Measurements from ENCODE around the gene ARNT2.

The ARNT2 gene

GRCh38 chr15:80487839-80488390, 83.7 kb downstream of the ARNT2 start:
- H3K27ac ChIP-seq (ENCODE audit: insufficient read depth in 1 of 2, low read depth in 1 of 2, low read length in 2 of 2, poor library complexity in 1 of 2, severe bottlenecking in 2 of 2), result no peak overlapping the region
- no peaks in the 10 kb centered on the region for H3K36me3 ChIP-seq (ENCODE audit: control insufficient read depth in 4 of 4, insufficient read depth in 4 of 4, low read length in 3 of 4)
- no peaks in the 10 kb centered on the region for H3K27me3 ChIP-seq (replicated peaks in 2 of 5; ENCODE audit: control insufficient read depth in 4 of 5, insufficient read depth in 5 of 5, low read length in 4 of 5)
- POLR2A ChIA-PET, result no interaction called here
- no peaks in the 10 kb centered on the region for H3K9me3 ChIP-seq (ENCODE audit: control extremely low read depth in 1 of 5, control insufficient read depth in 4 of 5, insufficient read depth in 2 of 5, low read depth in 1 of 5, low read length in 4 of 5)
- peaks cover 0 to 11% (median 4%) of the 10 kb centered on the region in 4 experiments for H3K4me1 ChIP-seq (ENCODE audit: control extremely low read depth in 1 of 4, control insufficient read depth in 4 of 4, insufficient read depth in 4 of 4, low read length in 3 of 4)
- 92% methylated on average over 4 of the region's 4 CpGs for WGBS (ENCODE audit: insufficient coverage)
- CTCF ChIA-PET, result no interaction called here
- no peak overlapping the region for H3K4me3 ChIP-seq (ENCODE audit: control insufficient read depth in 1 of 7, extremely low read depth in 1 of 7, insufficient read depth in 4 of 7, low read depth in 2 of 7, low read length in 6 of 7)
- no peak for DNase-seq

- no peaks in the 10 kb centered on the region for H3K9me3 ChIP-seq (ENCODE audit: control extremely low read depth in 1 of 5, control insufficient read depth in 4 of 5, insufficient read depth in 2 of 5, low read depth in 1 of 5, low read length in 4 of 5)
- no peaks in the 10 kb centered on the region for H3K36me3 ChIP-seq (ENCODE audit: control insufficient read depth in 4 of 4, insufficient read depth in 4 of 4, low read length in 3 of 4)
- ChIA-PET POLR2A (interaction anchor here (0.9 kb wide), 1 partner anchor 15 kb away, joined by 3 read pairs; no protein-coding TSS in a partner anchor), CTCF (interaction anchor here (0.7 to 2.3 kb wide), 7 partner anchors 9 to 79 kb away, joined by 3 to 8 read pairs (median 3); no protein-coding TSS in a partner anchor)
- DNase-seq, result peak; percentile 15 to 66 (median 58)
- H3K27ac ChIP-seq (ENCODE audit: insufficient read depth in 1 of 2, low read depth in 1 of 2, low read length in 2 of 2, poor library complexity in 1 of 2, severe bottlenecking in 2 of 2), result no peak overlapping the region
- 65% methylated on average over 5 of the region's 7 CpGs for WGBS (ENCODE audit: insufficient coverage)
- no peaks in the 10 kb centered on the region for H3K27me3 ChIP-seq (replicated peaks in 2 of 5; ENCODE audit: control insufficient read depth in 4 of 5, insufficient read depth in 5 of 5, low read length in 4 of 5)
- peaks cover 0 to 11% (median 4%) of the 10 kb centered on the region in 4 experiments for H3K4me1 ChIP-seq (ENCODE audit: control extremely low read depth in 1 of 4, control insufficient read depth in 4 of 4, insufficient read depth in 4 of 4, low read length in 3 of 4)
- H3K4me3 ChIP-seq (ENCODE audit: control insufficient read depth in 1 of 7, extremely low read depth in 1 of 7, insufficient read depth in 4 of 7, low read depth in 2 of 7, low read length in 6 of 7), result no peak overlapping the region
Observed at GRCh38 chr15:80489030-80489594, 84.9 kb downstream of the ARNT2 start.

GRCh38 chr15:80490431-80490990, 86.3 kb downstream of the ARNT2 start:
- peaks cover 0 to 11% (median 4%) of the 10 kb centered on the region in 4 experiments for H3K4me1 ChIP-seq (ENCODE audit: control extremely low read depth in 1 of 4, control insufficient read depth in 4 of 4, insufficient read depth in 4 of 4, low read length in 3 of 4)
- no peak overlapping the region for H3K27ac ChIP-seq (ENCODE audit: insufficient read depth in 1 of 2, low read depth in 1 of 2, low read length in 2 of 2, poor library complexity in 1 of 2, severe bottlenecking in 2 of 2)
- POLR2A ChIA-PET, result no interaction called here
- no peaks in the 10 kb centered on the region for H3K36me3 ChIP-seq (ENCODE audit: control insufficient read depth in 4 of 4, insufficient read depth in 4 of 4, low read length in 3 of 4)
- H3K27me3 ChIP-seq (replicated peaks in 2 of 5; ENCODE audit: control insufficient read depth in 4 of 5, insufficient read depth in 5 of 5, low read length in 4 of 5), result no peaks in the 10 kb centered on the region
- no peaks in the 10 kb centered on the region for H3K9me3 ChIP-seq (ENCODE audit: control extremely low read depth in 1 of 5, control insufficient read depth in 4 of 5, insufficient read depth in 2 of 5, low read depth in 1 of 5, low read length in 4 of 5)
- whole genome bisulfite sequencing (ENCODE audit: insufficient coverage), result 94% methylated on average over 3 of the region's 9 CpGs
- DNase-seq, result no peak
- CTCF ChIA-PET, result interaction anchor here (1.7 to 2.3 kb wide), 2 partner anchors 16 to 33 kb away, joined by 6 to 8 read pairs; no protein-coding TSS in a partner anchor
- H3K4me3 ChIP-seq (ENCODE audit: control insufficient read depth in 1 of 7, extremely low read depth in 1 of 7, insufficient read depth in 4 of 7, low read depth in 2 of 7, low read length in 6 of 7), result no peak overlapping the region

- no peaks in the 10 kb centered on the region for H3K9me3 ChIP-seq (ENCODE audit: control extremely low read depth in 1 of 5, control insufficient read depth in 4 of 5, insufficient read depth in 2 of 5, low read depth in 1 of 5, low read length in 4 of 5)
- H3K36me3 ChIP-seq (ENCODE audit: control insufficient read depth in 4 of 4, insufficient read depth in 4 of 4, low read length in 3 of 4), result no peaks in the 10 kb centered on the region
- ChIA-PET CTCF (interaction anchor here (2.3 kb wide), 1 partner anchor 17 kb away, joined by 8 read pairs; no protein-coding TSS in a partner anchor), POLR2A (no interaction called here)
- H3K27me3 ChIP-seq (replicated peaks in 2 of 5; ENCODE audit: control insufficient read depth in 4 of 5, insufficient read depth in 5 of 5, low read length in 4 of 5), result no peaks in the 10 kb centered on the region
- H3K27ac ChIP-seq (ENCODE audit: insufficient read depth in 1 of 2, low read depth in 1 of 2, low read length in 2 of 2, poor library complexity in 1 of 2, severe bottlenecking in 2 of 2), result no peak overlapping the region
- DNase-seq, result peak; percentile 3 to 66 (median 62)
- H3K4me1 ChIP-seq (ENCODE audit: control extremely low read depth in 1 of 4, control insufficient read depth in 4 of 4, insufficient read depth in 4 of 4, low read length in 3 of 4), result peaks cover 0 to 11% (median 4%) of the 10 kb centered on the region in 4 experiments
- WGBS (ENCODE audit: insufficient coverage), result 85% methylated on average over 4 of the region's 7 CpGs
- H3K4me3 ChIP-seq (ENCODE audit: control insufficient read depth in 1 of 7, extremely low read depth in 1 of 7, insufficient read depth in 4 of 7, low read depth in 2 of 7, low read length in 6 of 7), result no peak overlapping the region
Observed at GRCh38 chr15:80491163-80491847, 87.1 kb downstream of the ARNT2 start.

- H3K9me3 ChIP-seq (ENCODE audit: control extremely low read depth in 1 of 5, control insufficient read depth in 4 of 5, insufficient read depth in 2 of 5, low read depth in 1 of 5, low read length in 4 of 5), result peaks cover 0 to 3% (median 0%) of the 10 kb centered on the region in 5 experiments
- peaks cover 0 to 11% (median 4%) of the 10 kb centered on the region in 4 experiments for H3K4me1 ChIP-seq (ENCODE audit: control extremely low read depth in 1 of 4, control insufficient read depth in 4 of 4, insufficient read depth in 4 of 4, low read length in 3 of 4)
- DNase-seq, result no peak
- CTCF ChIA-PET, result no interaction called here
- no peak overlapping the region for H3K4me3 ChIP-seq (ENCODE audit: control insufficient read depth in 1 of 7, extremely low read depth in 1 of 7, insufficient read depth in 4 of 7, low read depth in 2 of 7, low read length in 6 of 7)
- POLR2A ChIA-PET, result interaction anchor here (0.6 kb wide), 1 partner anchor 129 kb away, joined by 4 read pairs; no protein-coding TSS in a partner anchor
- WGBS (ENCODE audit: insufficient coverage), result no CpG with 5 or more reads among the region's 2 CpGs
- H3K27ac ChIP-seq (ENCODE audit: insufficient read depth in 1 of 2, low read depth in 1 of 2, low read length in 2 of 2, poor library complexity in 1 of 2, severe bottlenecking in 2 of 2), result no peak overlapping the region
- no peaks in the 10 kb centered on the region for H3K36me3 ChIP-seq (ENCODE audit: control insufficient read depth in 4 of 4, insufficient read depth in 4 of 4, low read length in 3 of 4)
- H3K27me3 ChIP-seq (replicated peaks in 2 of 5; ENCODE audit: control insufficient read depth in 4 of 5, insufficient read depth in 5 of 5, low read length in 4 of 5), result no peaks in the 10 kb centered on the region
Observed at GRCh38 chr15:80492409-80492808, 88.2 kb downstream of the ARNT2 start.

GRCh38 chr15:80492874-80493273, 88.7 kb downstream of the ARNT2 start:
- Histone ChIP-seq H3K4me3 (ENCODE audit: control insufficient read depth in 1 of 7, extremely low read depth in 1 of 7, insufficient read depth in 4 of 7, low read depth in 2 of 7, low read length in 6 of 7) (no peak overlapping the region), H3K9me3 (ENCODE audit: control extremely low read depth in 1 of 5, control insufficient read depth in 4 of 5, insufficient read depth in 2 of 5, low read depth in 1 of 5, low read length in 4 of 5) (peaks cover 0 to 3% (median 0%) of the 10 kb centered on the region in 5 experiments), H3K4me1 (ENCODE audit: control extremely low read depth in 1 of 4, control insufficient read depth in 4 of 4, insufficient read depth in 4 of 4, low read length in 3 of 4) (peaks cover 0 to 11% (median 4%) of the 10 kb centered on the region in 4 experiments), H3K27ac (ENCODE audit: insufficient read depth in 1 of 2, low read depth in 1 of 2, low read length in 2 of 2, poor library complexity in 1 of 2, severe bottlenecking in 2 of 2) (no peak overlapping the region), H3K27me3 (replicated peaks in 2 of 5; ENCODE audit: control insufficient read depth in 4 of 5, insufficient read depth in 5 of 5, low read length in 4 of 5) (no peaks in the 10 kb centered on the region), H3K36me3 (ENCODE audit: control insufficient read depth in 4 of 4, insufficient read depth in 4 of 4, low read length in 3 of 4) (no peaks in the 10 kb centered on the region)
- ChIA-PET CTCF (interaction anchor here (1.2 kb wide), 1 partner anchor 37 kb away, joined by 3 read pairs; no protein-coding TSS in a partner anchor), POLR2A (no interaction called here)
- WGBS (ENCODE audit: insufficient coverage), result no CpG with 5 or more reads among the region's 3 CpGs
- no peak for DNase-seq
